D341Med (cell line): ENCODE data around the gene PTGDS.

Source experiments
- DNase-seq: peaks from one replicate; pipeline ENCODE4 v3.0.0; 2012; ENCODE audit warnings: low spot score

The PTGDS gene

DNA sequence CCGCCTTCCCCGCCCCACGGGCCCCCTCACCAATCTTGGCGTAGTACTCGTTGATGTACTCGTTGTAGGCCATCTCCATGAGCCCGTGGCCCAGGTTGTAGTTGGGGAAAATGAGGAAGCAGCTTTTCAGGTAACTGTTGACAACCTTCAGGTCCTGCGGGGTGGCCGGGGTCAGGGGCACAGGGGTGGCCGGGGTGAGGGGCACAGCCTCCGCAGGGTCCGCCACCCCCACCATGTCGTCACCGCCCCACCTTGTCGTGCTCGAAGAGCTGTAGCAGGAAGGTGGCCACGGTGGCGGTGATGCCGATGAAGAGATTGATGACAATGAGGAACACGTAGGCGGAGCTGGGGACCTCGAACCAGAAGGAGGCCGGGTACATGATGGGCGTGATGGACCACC is 33.9 kb downstream of the PTGDS start:
- DNase-seq = no peak

DNA sequence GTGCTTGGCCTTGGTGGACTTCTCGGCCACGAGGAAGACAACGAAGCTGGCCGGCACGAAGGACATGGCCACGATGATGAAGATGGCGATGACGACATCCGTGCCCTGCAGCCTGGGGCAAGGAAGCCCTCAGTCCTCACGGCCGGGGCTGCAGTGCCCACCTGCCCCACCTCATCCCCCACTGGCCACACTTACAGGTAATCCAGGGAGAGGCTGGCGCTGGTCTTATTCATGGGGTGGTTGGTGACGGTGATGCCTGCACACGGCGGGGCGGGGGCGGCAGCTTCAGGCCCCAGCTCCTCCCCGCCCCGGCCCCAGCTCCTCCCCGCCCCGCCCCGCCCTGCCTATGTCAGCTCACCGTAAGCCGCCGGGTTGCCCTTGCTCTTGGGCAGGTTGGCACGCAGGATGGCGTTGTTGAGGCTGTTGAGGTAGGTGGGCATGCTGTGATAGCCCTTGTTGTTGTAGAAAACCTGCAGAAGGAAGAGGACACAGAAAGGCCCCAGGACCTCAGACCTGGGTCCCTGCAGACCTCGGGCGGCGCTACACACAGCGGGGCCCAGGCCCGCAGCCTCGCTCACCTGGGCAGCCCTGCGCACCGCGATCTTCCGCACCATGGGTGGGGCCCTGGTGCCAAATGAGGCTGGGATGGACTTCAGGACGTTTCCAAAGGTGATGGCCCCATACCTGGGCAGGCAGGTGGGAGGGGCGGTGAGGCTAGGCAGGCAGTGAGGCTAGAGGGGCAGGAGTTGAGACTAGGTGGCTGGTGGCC is 34.8 kb downstream of the PTGDS start:
- DNase-seq = no peak

DNA sequence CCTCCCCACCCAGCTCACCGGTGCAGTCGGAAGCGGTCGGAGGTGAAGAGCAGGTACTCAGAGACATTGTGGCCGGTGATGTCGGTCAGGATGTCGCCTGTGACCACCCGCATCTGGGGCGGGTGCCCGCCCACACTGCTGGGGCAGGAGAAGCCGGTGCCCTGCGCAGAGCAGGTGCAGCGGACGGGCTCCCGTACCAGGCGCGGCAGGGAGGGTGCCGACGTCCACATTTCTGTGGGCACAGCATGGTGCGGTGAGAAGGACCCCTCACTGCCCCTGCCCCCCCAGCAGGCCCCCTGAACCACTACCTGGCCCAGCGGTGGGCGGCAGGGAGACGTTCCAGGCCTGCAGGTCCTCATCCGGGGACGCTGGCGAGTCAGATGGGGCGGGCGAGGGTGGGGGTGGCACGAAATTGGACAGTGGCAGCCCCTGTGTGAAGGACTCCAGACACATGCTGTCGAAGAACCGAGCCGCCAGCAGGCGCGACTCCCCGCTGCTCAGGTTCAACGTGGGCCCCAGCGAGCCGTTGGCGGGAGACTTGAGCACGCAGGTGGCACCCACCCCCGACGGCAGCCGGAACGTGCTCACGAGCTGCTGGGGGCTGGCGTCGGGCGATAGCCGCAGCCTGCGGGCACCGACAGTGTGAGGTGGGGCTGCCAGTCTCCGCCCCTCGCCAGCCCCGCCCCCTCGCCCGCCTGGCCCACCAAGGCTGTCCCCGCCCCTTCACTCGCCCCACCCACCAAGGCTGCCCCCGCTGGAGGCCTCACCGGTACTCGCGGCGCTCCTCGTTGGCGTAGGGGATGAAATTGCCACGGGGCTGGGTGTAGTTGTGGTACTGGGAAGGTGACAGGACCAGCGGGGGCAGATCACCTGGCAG is 35.6 kb downstream of the PTGDS start:
- no peak for DNase-seq

DNA sequence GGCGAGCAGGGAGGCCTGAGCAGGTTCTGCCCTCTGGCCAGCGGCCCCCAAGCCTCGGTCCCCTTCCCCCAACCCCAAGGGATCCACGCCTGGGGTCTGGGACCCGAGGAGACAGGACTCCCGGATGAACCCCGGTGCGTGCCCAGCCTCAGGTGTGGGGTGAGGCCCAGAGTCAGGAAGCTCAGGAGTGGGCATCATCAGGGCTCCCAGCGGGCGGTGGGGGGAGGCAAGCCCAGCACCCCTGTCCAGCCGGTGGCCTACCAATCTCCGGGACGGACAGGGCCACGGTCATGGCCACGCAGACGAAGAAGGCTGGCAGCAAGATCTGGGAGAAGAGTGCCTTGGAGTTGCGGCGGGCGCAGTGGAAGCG is 36.3 kb downstream of the PTGDS start:
- no peak for DNase-seq

DNA sequence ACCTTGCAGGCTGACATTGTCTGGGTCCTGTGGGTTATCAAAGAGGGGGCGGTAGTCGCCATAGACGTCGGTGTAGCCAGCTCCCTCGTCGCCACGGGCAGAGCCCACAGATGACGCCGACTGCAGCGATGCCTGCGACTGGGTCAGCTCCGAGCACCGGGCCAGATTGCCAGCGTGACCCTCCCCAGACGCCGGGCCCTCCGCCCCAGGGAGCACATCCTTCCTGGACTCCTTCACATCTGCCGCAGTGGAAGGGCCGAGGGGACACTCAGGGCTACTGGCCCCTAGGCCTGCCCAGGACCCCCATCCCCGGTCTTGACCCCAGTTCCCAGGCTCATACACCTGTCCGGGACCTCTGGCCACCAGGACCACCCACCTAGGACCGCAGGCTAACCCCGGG is 36.9 kb downstream of the PTGDS start:
- no peak for DNase-seq

DNA sequence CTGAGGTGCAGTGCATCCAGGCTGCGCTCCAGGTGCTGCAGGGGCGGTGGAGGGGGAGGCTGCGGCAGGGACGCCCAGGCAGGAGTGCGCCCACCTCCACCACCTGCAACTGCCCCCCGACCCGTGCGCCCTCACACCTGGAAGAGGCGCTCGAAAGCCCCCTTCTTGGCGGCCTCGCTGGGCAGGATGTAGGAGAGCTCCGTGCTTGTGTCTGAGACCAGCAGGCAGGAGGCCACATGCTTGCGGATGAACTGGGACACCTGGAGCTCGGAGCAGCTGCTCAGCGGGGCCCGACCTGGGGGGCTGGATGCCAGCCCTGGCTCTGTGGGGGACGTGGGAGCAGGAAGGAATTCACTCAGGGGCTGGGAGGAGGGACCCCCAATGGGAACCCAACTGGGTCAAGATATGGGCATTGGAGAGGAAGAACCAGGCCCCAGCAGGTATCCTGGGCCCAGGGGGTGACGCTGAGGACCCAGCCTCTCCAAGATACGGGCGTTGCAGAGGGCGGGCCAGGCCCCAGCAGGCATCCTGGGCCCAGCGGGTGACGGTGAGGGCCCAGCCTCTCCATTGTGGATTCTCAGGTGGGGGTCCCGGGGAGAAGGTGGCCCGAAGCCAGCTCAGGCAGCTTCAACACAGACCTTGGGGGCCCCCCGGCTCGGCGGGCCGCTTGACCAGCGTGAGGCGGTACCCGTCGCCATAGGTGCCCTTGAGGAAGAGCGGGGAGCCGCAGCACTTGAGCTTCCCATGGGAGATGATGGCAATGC is 37.7 kb downstream of the PTGDS start:
- DNase-seq = no peak

DNA sequence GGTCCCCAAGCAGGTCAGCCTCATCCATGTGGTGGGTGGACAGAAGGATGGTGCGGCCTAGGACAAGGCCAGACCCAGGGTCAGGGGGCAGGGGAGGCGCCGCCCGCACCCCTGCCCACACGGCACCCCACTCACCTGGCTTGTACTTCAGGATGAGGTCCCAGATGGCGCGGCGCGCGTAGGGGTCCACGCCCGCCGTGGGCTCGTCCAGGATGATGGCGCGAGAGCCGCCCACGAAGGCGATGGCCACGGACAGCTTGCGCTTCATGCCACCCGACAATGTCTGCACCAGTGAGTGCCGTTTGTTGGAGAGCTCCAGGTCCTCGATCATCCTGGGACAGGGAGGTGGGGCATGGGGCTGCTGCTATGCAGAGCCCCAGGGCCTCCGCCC is 38.2 kb downstream of the PTGDS start:
- no peak for DNase-seq

DNA sequence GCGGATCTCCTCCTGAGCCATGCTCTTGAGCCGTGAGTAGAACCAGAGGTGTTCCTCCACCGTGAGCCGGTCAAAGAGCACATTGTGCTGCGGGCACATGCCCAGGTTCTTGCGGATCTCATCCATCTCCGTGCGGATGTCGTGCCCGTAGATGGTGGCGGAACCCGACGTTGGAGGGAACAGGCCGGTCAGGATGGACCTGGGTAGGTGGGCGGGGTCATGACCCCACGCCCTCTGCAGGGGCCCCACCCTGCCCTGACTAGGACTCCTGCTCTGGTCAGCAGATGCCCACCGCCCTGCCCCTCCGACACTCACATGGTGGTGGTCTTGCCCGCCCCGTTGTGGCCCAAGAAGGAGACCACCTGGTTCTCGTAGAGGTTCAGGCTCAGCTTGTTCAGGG is 38.7 kb downstream of the PTGDS start:
- DNase-seq = no peak

DNA sequence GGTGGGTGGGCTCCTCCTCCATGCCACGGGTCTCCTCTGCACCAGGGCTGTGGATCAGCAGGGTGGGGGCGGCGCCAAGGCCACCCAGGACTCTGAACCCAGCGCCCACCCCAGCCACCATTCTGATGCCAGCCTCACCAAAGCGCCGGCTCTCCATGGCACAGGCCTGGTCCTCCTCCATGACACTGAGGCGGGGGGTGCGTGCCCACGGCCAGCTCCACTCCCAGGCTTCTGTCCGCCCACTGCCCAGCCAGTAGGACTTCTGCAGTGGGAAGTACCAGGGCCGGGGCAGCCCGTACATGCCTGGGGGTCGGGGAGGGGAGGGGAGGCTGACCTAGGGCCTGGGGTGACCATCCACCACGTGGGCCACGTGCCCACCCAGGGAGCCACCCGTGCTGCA is 39.1 kb downstream of the PTGDS start:
- no peak for DNase-seq

DNA sequence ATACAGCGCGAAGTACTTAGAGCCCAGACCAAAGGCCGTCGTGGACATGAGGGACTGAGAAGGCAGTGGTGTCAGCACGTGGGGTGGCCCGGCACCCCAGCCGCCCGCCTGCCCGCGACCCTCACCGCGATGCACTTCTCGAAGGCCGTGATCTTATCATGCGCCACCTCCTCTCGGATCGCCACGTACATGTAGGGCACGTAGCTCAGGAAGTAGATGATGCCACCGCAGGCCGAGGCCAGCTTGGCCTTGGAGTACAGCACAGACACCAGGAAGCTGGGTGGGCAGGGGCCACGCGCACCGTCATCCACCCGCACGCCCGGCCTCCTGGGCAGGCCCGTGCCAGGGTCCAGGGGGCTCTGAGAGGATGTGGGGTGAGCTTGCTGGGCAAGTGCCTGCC is 39.8 kb downstream of the PTGDS start:
- DNase-seq = no peak

DNA sequence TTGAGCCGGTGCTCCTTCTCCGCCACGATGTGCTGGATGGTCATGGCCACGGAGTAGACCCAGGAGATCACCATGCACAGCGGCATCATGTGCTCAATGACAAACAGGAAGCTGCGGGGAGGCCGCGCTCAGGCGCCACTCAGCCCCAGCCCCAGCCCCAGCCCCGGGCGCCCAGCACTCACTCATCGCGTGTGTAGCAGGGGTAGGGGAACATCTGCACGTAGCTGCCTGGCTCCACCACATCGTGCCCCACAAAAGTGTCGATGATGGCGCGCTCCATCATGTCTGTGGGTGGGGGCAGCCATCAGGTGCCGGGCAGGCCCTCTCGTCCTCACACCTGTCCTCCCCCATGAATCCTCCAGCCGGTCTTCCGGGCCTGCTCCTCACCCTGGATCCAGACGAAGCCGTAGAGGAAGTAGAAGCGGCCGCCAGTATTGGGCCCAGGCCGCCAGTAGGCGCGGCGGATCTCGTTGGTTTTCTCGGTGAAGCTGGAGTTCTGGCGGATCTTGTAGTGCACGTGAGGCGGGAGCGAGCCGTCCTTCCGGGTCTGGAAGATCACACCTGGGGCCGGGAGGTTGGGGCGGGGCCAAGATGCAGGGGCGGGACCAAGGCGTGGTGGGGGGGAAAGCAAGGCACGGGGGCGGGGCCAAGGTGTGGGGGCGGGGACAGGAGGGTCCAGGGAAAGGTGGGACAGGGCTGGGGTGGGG is 40.6 kb downstream of the PTGDS start:
- no peak for DNase-seq

DNA sequence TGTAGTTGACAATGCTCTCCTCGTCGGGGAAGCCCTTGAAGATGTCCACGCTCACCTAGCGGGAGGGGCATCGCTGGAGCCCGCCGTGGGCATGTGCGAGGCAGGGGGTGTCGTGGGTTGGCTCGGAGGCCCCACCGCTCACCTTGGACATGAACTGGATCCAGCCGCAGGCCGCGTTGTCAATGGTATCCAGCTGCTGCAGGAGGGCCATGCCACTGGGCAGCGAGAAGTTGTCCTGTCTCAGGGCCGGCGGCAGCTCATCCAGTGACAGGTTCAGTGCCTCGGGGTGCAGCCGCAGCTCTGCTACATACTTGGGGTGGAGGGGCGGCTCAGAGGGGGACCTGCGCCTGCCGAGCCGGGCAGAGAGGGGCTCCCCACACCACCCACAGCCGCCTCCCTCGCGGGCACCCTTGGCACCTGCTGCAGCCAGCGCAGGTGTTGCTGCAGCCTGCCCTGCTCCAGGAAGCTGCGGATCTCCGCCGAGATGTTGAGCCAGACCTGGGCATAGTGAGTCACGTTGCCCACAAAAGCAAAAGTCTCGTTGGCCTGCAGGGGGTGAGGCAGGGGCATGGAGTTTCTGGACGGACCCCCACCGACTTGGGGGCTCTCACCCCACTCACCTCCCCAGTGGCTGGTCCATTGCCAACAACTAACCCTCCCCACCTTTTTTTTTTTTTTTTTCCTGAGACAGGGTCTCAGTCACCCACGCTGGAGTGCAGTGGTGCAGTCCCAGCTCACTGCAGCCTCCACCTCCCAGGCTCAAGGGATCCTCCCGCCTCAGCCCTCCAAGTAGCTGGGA is 41.7 kb downstream of the PTGDS start:
- no peak for DNase-seq

DNA sequence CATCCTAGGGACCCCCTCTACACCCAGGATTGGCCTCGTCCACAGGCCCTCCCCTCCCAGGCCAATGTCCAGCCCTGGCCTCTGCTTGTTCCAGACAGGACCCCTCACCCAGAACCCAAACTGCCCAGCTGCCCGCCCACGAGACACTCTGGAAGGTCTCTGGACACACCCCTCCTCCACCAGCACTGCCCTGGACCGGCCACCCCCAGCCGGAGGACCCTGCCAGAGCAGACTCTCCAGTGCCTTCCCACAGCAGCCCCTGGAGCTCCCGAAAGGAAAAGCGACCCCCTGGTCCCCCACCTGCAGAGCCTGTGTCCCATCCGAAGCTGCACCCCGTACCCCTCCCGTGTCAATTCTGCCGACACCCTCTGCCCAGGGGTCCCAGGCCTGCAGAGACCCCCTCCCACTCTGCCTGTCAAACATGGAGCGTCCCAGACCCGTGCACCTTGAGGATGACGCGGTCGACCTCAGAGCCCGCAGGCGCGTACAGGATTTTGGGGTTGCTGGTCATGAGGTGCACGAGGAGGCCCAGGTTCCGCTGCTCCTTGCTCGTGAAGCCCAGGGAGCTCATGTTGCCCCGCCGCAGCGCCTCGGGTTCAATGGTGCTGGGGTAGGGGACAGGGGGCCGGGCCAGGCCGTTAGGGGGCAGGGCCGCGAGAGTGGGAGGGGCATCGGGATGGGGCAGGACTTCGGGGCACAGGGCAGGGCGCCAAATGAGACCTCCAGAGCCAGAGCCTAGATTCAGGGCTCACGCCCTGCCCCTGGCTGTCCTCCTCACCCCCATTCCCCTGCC is 42.8 kb downstream of the PTGDS start:
- DNase-seq = no peak

DNA sequence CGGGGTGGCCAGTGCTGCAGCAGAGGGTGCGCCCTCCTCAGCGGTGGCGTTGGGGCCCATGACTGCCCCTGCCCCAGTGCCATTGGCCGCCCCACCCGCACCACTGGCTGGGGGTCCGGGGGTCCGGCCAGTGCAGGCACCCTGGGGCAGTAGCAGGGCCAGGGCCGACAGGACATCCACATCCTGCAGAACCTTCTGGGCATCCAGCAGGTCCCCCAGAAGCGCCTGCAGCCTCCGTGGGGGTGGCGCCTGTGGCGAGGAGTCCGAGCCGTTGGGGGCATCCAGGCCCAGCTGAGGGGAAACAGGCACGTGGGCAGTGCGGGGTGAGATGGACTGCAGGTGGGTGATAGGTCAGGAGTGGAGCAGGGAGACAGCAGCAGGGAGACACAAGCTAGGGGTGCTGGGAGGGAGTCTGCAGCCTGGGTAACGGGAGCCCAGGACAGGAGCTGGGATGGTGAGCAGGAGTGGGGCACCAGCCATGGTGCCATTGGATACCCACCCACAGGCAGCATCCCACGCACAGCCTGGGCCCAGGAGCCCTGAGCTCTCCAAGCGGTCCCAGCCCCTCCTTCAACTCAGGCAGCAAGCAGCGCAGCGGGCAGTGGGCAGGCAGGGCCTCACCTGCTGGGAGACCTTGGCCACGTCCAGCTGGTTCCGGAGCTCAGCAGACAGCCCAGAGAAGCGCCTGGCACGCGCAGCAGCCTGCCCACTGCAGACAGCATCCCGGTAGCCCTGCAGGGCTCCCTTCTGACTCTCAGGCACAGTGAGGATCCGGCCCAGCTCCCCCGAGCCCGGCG is 43.7 kb downstream of the PTGDS start:
- no peak for DNase-seq

DNA sequence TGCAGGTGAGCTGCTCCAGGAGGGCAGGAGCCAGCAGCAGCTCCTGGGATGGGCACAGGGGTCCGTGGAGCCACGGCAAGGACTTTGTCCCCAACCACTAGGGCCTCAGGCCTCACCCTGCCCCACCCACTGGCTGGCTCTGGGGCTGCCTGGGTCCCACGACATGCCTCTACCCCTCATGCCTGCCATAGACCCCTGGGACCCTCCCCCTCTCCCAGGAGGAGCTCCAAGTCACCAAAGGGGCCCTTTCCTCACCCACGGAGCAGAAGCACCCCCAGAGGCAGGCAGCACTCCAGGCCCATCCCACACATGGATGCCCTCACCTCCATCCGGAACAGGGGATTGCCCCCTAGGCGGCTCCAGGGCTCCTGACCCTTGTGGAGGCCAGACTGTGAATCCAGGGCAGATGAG is 44.3 kb downstream of the PTGDS start:
- no peak for DNase-seq

DNA sequence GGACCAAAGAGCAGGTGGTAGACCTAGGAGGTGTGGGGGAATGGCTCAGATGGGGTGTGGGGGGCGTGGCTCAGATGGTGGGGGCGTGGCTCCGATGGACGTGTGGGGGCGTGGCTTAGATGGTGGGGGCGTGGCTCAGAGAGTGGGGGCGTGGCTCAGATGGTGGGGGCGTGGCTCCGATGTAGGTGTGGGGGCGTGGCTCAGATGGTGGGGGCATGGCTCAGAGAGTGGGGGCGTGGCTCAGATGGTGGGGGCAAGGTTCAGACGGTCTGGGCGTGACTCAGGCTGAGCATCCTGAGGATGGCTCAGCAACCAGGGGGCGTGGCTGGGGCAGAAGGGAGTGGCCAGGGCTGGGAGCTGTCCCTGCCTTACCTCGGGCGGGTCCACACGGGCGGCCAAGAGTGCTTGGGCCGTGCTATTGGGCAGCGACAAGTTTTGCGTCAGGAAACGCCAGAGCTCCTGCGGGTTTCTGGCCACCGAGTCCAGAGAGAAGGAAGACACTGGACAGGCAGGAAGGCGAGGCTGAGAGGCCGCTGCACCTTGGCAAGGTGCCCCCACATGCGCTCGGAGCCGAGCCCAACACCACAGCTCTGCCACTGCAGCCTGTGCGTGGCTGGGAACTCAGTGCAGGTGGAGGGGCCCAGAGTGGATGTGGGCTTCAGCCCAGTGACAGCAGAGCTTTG is 44.8 kb downstream of the PTGDS start:
- peak; percentile 73 for DNase-seq

DNA sequence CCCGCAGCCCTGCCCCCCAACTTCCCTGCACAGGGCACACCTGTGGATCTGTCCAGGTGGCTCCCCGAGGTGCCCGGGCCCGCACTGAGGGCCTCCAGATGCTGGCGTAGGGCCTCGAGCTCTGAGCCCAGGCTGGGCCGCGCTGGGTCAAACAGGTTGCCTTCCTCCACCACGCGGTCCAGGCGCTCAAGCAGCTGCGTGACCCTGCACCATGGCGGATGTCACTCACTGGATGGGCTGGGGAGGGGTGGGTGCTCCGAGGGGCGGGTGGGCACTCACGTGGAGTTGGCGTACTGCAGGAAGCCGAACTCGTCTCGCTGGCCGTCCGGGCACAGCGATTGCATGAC is 45.3 kb downstream of the PTGDS start:
- DNase-seq = no peak

DNA sequence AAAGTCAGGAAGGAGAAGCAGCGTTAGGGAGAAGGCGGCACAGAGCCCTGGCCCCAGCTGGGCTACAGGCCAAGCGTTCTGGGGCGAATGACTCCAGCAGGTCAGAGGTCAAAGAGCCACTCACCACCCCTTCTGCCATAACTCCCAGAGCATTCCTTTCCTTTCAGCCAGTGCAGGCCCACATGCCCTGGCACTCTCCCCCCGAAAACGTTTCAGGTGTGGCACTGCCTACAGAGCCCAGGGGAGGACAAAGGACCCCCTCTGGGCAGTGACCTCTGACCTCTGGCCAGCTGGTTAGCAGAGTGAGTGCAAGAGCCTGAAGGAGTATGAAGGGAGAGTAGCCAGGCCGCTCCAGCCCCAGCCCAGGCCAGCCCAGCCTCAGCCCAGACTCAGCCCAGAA is 45.9 kb downstream of the PTGDS start:
- DNase-seq = no peak

DNA sequence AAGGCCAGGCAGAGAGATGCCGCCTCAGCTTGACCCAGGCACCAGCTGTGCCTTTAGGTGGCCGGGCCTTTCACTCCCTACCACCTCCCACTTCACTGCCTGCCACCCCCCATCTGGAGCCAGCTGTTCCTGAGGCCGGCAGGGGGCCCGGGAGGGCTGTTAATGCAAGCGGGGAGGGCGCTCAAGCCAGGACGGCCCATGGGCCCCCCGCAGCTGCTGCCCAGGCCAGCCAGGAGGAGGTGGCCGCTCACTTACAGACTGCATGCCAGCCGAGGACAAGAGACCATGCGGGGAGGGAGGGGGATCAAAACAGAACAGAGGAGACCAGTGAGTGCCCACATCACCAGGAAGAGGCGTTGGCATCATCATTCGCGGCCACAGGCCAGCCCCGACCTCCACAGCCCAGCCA is 46.3 kb downstream of the PTGDS start:
- no peak for DNase-seq
